IPS DF 4.7 (cell line): ENCODE results near the gene TEX10.
"Not testable (repeated sequence)": the region's sequence is repeated elsewhere in the genome, so short reads cannot be mapped to it uniquely, and the experiment has no call there.

Experiments
- DNase-seq: peaks from one replicate; pipeline ENCODE4 v3.0.0-alpha.2; 2013; ENCODE audit warnings: low spot score; ENCODE audit errors: extremely low read depth

Gene TEX10

DNA sequence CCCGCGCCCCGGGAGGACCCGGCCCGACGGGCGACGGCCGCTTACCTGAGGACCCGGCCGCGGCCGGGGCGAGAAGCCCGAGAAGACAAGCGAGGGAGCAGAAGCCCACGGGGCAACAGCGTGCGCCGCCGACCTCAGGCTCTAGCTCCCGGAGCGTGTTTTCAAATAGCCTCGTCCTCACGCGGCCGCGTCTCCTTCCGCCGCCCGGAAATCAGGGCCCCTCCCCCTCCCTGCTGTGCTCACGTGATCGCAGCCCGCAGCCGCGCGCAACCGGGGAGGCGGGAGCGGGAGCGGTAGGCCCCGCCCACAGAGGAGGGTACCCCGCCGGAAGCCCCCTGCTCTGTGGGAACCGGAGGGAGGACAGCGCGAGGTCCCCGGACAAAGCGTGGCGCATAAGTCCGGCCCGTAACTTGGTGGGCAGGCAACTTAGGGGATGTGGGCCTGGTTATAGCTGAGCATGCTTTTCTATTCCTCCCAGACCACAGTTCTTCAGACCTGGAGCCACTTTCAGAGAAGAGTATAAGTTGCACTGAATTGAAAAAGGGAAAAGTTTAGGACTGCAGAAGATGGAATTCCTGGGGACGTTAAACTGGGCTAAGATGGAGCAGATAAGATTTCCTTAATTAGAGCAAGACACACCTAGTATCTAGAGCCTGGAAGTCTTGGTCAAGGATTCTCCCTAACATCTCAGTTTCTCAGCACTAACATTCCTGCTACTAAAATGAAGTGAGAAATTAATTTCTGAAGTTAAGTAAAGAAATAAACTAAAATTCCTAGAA is at the start of gene TEX10:
TEX10 (minus strand) TSS at position 216 of the 779 bp plus-strand sequence. CDS start 3,579 bp downstream, outside the sequence.
- peak; percentile 38 for DNase-seq

- DNase-seq, result no peak
These were observed 48.3 kb upstream of the TEX10 start for GRCh38 chr9:100401042-100401441.

- no peak for DNase-seq
These were observed 45.0 kb upstream of the TEX10 start for GRCh38 chr9:100397529-100398266.

DNA sequence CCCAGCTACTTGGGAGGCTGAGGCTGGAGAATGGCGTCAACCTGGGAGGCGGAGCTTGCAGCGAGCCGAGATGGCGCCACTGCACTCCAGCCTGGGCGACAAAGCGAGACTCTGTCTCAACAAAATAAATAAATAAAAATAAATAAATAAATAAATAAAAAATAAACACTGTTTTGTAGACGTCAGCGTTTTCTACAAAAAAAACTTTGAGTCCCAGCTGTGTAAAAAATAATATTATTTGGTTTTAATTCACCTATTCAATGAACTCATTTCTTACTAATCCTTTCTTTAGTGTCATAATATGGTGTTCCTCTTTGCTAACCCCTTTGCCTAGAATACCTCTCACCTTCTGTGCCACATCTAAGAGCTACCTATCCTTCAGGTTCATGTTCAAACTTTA is 44.0 kb upstream of the TEX10 start:
- DNase-seq, result no peak

DNA sequence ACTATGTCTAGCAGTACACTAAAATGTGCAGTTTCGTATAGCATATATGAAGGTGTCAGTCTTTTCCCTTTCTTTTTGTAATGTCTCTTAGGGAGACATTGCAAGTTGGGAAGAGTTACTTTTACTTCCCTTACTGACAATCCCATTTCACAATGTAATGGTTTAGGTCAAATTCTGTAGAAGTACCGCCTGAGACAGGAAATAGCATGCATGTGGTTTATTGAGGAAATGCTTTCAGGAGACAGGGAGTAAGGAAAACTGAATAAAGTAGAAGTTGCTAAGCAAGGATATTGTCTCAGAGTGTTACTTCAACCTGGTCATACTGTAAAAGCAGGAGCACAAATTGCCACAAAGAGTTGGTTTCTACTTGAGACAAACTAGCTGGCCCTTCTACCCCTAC is 42.1 kb upstream of the TEX10 start:
- no peak for DNase-seq

- DNase-seq, result no peak
These were observed 41.4 kb upstream of the TEX10 start for GRCh38 chr9:100394032-100394695.

DNA sequence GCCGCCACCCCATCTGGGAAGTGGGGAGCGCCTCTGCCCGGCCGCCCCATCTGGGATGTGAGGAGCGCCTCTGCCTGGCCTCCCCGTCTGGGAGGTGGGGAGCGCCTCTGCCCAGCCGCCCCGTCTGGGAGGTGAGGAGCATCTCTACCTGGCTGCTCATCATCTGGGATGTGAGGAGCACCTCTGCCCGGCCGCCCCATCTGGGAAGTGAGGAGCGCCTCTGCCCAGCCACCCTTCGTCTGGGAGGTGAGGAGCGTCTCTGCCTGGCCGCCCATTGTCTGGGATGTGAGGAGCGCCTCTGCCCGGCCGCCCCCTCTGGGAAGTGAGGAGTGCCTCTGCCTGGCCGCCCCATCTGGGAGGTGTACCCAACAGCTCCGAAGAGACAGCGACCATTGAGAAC is 40.2 kb upstream of the TEX10 start:
- not testable (repeated sequence) for DNase-seq

DNA sequence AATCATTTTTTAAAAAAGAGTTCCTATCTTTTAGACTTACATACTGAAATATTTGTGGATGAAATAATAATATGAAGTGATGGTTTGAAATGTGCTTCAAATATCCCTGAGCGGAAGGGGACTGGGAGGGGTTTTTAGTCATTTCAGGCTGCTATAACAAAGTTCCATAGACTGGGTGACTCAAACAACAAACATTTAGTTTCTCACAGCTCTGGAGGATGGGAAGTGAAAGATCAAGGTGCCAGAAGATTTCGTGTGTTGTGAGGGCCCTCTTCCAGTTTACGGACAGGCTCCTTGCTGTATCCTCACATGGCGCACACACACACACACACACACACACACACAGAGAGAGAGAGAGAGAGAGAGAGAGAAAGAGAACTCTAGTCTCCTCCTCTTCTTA is 27.1 kb upstream of the TEX10 start:
- no peak for DNase-seq

GRCh38 chr9:100377015-100377414 is 24.3 kb upstream of the TEX10 start:
- DNase-seq, result no peak

GRCh38 chr9:100375658-100376057 is 22.9 kb upstream of the TEX10 start:
- DNase-seq, result no peak

- no peak for DNase-seq
These were observed 19.9 kb upstream of the TEX10 start for GRCh38 chr9:100372648-100373047.

DNA sequence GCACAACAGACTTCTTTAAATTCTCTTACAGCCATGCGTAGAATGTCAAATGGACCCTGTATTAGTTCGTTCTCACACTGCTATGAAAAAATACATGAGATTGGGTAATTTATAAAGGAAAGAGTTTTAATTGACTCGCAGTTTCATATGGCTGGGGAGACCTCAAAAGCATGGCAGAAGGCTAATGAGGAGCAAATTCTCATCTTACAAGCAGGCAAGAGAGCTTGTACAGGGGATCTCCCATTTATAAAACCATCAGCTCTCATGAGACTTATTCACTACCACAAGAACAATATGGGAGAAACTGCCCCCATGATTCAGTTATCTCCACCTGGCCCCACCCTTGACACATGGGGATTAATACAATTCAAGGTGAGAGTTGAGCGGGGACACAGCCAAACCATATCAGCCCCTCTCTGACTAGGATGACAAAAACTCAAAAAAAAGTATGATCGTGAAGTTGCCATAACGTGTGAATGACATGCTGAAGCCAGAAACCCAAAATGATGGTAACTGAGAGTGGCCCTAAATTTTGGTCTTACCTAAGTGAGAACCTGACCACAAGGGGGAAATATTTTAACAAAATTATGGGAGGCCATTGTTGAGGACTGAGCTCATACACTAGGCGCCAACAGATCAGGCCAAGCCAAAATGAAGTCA is 17.5 kb upstream of the TEX10 start:
- no peak for DNase-seq

DNA sequence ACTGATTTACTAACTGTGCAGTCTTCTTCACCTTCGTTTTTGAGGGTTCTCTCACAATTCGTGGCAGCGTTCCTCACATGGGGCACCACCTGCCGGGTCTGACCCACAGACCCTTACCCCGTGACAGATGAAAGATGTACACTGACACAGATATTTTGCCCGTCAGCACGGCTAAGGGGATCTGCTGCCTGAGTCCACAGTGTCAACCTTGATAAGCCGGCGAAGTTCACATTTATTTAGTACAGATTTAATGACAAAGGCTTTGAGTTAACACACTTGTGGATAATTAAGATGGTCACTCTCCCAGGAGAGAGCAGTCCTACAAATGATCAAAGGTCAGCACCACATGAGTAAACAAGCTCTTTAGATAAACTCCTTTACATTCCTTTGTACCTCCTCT is 15.9 kb upstream of the TEX10 start:
- DNase-seq, result no peak

- DNase-seq, result no peak
These were observed 13.4 kb upstream of the TEX10 start for GRCh38 chr9:100366121-100366520.

DNA sequence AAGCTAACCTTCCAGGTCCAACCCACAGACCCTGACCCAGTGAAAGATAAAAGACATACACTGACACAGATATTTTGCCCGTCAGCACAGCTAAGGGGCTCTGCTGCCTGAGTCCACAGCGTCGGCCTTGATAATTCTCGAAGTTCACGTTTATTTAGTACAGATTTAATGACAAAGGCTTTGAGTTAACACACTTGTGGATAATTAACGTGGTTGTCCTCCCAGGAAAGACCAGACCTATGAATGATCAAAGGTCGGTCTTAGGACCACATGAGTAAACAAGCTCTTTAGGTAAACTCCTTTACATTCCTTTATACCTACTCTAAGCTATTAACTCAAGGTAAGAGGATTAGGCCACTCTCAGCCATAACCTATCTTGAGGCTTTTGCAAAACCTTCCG is 11.3 kb upstream of the TEX10 start:
- DNase-seq, result no peak

DNA sequence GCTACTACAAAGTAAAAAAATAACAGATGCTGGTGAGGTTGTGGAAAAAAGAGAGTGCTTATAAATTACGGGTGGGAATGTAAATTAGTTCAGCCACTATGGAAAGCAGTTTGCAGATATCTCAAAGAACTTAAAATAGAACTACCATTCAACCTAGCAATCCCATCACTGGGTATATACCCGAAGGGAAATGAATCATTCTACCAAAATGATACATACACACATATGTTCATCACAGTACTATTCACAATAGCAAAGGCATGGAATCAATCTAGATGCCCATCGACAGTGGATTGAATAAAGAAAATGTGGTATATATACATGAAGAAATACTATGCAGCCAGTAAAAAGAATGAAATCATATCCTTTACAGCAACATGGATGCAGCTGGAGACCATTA is 6.3 kb upstream of the TEX10 start:
- DNase-seq, result no peak

GRCh38 chr9:100357501-100357900 is 4.8 kb upstream of the TEX10 start:
- no peak for DNase-seq

- DNase-seq, result no peak
These were observed 2.8 kb upstream of the TEX10 start for GRCh38 chr9:100355561-100355960.

- no peak for DNase-seq
These were observed 1.5 kb upstream of the TEX10 start for GRCh38 chr9:100354121-100354800.

GRCh38 chr9:100352201-100352726 is 478 bp downstream of the TEX10 start:
- no peak for DNase-seq

DNA sequence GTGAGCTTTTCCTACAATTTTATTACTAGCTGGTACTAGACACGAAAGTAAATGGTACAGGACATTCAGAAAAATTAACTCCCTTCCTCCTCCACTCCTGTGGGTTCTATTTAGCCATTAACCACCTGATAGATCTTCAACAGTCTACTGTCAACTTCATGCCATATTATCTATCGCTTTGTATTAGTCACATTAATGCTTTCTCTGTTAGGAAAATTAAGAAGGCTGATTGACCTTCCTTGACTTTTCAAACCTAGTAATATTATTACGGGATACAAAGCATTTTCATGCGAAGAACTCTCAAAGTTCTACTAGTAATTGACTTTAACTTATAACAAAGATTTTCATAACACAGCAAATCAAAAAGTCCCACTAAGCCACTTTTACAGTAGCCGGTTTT is 1.2 kb downstream of the TEX10 start:
- DNase-seq, result no peak
